HL-60 (cell line): ENCODE measurements around the gene OFD1.

Experiments
- DNase-seq, 2 experiments: peaks; one replicate each; pipeline ENCODE4 v3.0.0-alpha.2; 2010 to 2020; ENCODE audit warnings: low read depth in 1 of 2, low spot score in 1 of 2
- H3K27ac ChIP-seq: fragments of 250-450 bp; sonication (Bioruptor Pico); replicated peaks from 2 replicates; pipeline ENCODE4 v1.5.1; 2020; ENCODE audit warnings: mild to moderate bottlenecking, moderate library complexity
- H3K27me3 ChIP-seq: fragments of 250-450 bp; sonication (Bioruptor Pico); 2 replicates; pipeline ENCODE4 v1.5.1; 2021; ENCODE audit warnings: mild to moderate bottlenecking, moderate library complexity; ENCODE audit not compliant: insufficient read depth, poor library complexity, severe bottlenecking
- H3K4me3 ChIP-seq: replicated peaks from 2 replicates; pipeline ENCODE4 v1.5.1; 2011; ENCODE audit warnings: mild to moderate bottlenecking, control low read depth, low read length; ENCODE audit not compliant: insufficient read depth
- GABPA ChIP-seq: IDR thresholded peaks from 2 replicates; pipeline ENCODE4 v1.6.1; 2012; ENCODE audit warnings: low read depth
- POLR2AphosphoS5 ChIP-seq: IDR thresholded peaks from 2 replicates; pipeline ENCODE4 v1.6.1; 2012; ENCODE audit warnings: low read depth
- SPI1 ChIP-seq: IDR thresholded peaks from 2 replicates; pipeline ENCODE4 v1.6.1; 2012; ENCODE audit warnings: low read depth, mild to moderate bottlenecking, borderline replicate concordance
- TF ChIP-seq, protein P1 (sequence below): IDR thresholded peaks from one replicate; pipeline ENCODE4 v1.5.1; 2011; ENCODE audit warnings: low read length, control low read depth, inconsistent platforms; ENCODE audit not compliant: insufficient read depth
- TF ChIP-seq, protein P2 (sequence below): IDR thresholded peaks from 2 replicates; pipeline ENCODE4 v1.6.1; 2012; ENCODE audit warnings: low read depth; ENCODE audit not compliant: insufficient replicate concordance

Gene OFD1

DNA sequence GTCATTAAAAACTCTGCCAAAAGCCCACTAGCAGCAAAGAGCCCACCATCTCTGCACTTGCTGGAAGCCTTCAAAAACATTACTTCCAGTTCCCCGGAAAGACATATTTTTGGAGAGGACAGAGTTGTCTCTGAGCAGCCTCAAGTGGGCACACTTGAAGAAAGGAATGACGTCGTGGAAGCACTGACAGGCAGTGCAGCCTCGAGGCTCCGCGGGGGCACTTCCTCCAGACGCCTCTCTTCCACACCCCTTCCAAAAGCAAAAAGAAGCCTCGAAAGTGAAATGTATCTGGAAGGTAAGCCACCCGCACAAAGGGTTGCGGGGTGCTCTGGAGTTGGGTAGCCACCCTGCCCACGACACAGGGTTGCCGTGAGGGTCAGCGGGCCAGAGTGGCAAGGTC lies 25.9 kb downstream of the OFD1 start:
- H3K27me3 ChIP-seq, result no peaks in the 10 kb centered on the region

DNA sequence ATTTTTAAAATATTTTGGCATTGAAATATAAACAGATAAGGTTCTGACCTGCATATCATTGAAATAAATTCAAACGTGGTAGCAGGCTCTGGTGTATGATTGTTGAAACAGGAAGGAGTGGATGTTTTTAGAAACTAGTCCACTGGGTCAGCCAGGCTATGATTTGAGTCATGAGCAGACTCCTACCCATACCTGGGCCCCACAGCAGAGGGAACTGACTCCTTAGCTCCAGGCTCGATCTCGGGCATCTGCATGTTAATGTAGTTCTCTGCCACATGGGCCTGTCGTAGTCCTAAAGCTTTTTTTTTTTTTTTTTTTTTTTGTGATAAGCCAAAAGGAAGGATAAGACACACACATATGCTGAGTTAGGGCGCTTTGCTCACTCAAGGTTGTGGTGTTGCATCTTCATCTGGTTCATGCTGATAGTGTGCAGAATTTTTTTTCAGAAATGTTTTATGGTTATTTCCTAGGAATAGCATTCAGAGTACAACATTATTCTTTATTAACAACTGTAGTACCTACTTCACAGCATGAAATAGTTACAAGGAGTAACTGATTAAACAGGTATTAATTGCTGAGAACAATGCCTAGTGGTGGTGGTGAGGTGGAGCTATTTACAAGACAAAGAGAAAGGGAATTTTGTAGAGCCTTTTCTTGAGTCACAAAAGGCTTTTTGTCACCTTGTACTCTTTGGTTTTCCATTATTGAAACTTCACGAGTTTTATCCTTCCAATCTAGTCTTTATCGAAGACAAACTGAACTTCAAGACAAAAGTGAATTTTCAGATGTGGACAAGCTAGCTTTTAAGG lies 27.3 kb downstream of the OFD1 start:
- peak in 1 of 2 experiments; percentile 16 for DNase-seq
- Histone ChIP-seq H3K4me3 (no peak overlapping the region), H3K27ac (no peak overlapping the region), H3K27me3 (no peaks in the 10 kb centered on the region)
- TF ChIP-seq, protein P1, sequence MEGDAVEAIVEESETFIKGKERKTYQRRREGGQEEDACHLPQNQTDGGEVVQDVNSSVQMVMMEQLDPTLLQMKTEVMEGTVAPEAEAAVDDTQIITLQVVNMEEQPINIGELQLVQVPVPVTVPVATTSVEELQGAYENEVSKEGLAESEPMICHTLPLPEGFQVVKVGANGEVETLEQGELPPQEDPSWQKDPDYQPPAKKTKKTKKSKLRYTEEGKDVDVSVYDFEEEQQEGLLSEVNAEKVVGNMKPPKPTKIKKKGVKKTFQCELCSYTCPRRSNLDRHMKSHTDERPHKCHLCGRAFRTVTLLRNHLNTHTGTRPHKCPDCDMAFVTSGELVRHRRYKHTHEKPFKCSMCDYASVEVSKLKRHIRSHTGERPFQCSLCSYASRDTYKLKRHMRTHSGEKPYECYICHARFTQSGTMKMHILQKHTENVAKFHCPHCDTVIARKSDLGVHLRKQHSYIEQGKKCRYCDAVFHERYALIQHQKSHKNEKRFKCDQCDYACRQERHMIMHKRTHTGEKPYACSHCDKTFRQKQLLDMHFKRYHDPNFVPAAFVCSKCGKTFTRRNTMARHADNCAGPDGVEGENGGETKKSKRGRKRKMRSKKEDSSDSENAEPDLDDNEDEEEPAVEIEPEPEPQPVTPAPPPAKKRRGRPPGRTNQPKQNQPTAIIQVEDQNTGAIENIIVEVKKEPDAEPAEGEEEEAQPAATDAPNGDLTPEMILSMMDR, result no peak
- TF ChIP-seq SPI1 (no peak), GABPA (no peak), POLR2AphosphoS5 (no peak)
- TF ChIP-seq, protein P2, sequence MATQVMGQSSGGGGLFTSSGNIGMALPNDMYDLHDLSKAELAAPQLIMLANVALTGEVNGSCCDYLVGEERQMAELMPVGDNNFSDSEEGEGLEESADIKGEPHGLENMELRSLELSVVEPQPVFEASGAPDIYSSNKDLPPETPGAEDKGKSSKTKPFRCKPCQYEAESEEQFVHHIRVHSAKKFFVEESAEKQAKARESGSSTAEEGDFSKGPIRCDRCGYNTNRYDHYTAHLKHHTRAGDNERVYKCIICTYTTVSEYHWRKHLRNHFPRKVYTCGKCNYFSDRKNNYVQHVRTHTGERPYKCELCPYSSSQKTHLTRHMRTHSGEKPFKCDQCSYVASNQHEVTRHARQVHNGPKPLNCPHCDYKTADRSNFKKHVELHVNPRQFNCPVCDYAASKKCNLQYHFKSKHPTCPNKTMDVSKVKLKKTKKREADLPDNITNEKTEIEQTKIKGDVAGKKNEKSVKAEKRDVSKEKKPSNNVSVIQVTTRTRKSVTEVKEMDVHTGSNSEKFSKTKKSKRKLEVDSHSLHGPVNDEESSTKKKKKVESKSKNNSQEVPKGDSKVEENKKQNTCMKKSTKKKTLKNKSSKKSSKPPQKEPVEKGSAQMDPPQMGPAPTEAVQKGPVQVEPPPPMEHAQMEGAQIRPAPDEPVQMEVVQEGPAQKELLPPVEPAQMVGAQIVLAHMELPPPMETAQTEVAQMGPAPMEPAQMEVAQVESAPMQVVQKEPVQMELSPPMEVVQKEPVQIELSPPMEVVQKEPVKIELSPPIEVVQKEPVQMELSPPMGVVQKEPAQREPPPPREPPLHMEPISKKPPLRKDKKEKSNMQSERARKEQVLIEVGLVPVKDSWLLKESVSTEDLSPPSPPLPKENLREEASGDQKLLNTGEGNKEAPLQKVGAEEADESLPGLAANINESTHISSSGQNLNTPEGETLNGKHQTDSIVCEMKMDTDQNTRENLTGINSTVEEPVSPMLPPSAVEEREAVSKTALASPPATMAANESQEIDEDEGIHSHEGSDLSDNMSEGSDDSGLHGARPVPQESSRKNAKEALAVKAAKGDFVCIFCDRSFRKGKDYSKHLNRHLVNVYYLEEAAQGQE, result no peak

More for the DNA sequence above, 25.9 kb downstream of the OFD1 start:
- TF ChIP-seq SPI1 (no peak), POLR2AphosphoS5 (no peak), GABPA (no peak)
- TF ChIP-seq, protein P2, result no peak
- TF ChIP-seq, protein P1, result no peak
- Histone ChIP-seq H3K27ac (no peak overlapping the region), H3K4me3 (no peak overlapping the region)
- DNase-seq, result no peak

DNA sequence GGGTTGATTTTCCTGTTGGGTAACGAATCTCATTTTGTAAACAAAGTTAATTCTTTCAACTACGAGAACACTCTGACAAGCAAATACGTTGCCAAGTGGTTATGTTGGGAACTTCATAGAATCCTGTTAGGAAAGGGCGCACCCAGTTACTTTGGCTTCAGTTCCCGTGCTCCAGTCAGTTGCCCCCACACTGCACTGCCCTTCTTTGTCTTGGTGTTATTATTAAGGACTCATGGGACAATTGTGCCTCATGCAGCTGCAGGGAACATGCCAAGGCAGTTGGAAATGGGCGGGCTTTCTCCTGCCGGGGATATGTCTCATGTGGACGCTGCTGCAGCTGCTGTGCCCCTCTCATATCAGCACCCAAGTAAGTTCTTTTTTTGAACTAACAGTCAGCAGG lies 28.9 kb downstream of the OFD1 start:
- TF ChIP-seq GABPA (no peak), POLR2AphosphoS5 (no peak), SPI1 (no peak)
- TF ChIP-seq, protein P2, result no peak
- TF ChIP-seq, protein P1, result no peak
- H3K27ac ChIP-seq, result no peak overlapping the region
- H3K4me3 ChIP-seq, result no peak overlapping the region
- no peak for DNase-seq
- no peaks in the 10 kb centered on the region for H3K27me3 ChIP-seq
